Peyer's patch (tissue), 4 donors: ENCODE measurements around the gene UGT1A3.

Experiments
- POLR2A ChIP-seq, 2 donors: fragments of 450-650 bp; IDR thresholded peaks; one replicate each; pipeline ENCODE4 v1.5.1; 2017; ENCODE audit warnings: antibody characterized with exemption in 2 of 2, mild to moderate bottlenecking in 2 of 2, moderate library complexity in 2 of 2
- TF ChIP-seq, protein P1 (sequence below), 6 experiments: fragments of 450-650 bp in 4 of 6; fragments of 200-600 bp in 2 of 6; sonication (generic) in 1 of 6; IDR thresholded peaks; one replicate each; pipeline ENCODE4 v1.5.1; 2017 to 2019; ENCODE audit warnings: antibody characterized with exemption in 6 of 6, mild to moderate bottlenecking in 3 of 6, moderate library complexity in 1 of 6

DNA sequence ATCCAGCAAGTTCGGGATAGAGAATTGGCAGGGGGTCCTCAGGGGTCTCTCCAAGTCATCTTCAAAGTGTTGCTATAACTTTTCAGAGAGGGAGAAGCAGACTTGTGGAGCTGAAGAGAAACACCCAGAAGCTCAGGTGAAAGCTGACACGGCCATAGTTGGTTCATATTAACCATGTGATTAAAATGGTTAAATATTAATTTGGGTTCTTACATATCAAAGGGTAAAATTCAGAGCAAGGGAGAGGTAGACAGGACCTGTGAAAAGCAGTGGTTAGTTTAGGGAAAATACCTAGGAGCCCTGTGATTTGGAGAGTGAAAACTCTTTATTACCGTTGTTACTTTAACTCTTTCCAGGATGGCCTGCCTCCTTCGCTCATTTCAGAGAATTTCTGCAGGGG lies 36.2 kb upstream of the UGT1A3 start, which contains the start of gene UGT1A6:
- TF ChIP-seq, protein P1, sequence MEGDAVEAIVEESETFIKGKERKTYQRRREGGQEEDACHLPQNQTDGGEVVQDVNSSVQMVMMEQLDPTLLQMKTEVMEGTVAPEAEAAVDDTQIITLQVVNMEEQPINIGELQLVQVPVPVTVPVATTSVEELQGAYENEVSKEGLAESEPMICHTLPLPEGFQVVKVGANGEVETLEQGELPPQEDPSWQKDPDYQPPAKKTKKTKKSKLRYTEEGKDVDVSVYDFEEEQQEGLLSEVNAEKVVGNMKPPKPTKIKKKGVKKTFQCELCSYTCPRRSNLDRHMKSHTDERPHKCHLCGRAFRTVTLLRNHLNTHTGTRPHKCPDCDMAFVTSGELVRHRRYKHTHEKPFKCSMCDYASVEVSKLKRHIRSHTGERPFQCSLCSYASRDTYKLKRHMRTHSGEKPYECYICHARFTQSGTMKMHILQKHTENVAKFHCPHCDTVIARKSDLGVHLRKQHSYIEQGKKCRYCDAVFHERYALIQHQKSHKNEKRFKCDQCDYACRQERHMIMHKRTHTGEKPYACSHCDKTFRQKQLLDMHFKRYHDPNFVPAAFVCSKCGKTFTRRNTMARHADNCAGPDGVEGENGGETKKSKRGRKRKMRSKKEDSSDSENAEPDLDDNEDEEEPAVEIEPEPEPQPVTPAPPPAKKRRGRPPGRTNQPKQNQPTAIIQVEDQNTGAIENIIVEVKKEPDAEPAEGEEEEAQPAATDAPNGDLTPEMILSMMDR (IDR thresholded peaks at IDR 0.05) = no peak
- no peak for TF ChIP-seq POLR2A (IDR thresholded peaks at IDR 0.05)
